Skin epidermis (tissue), 12 donors: ENCODE measurements around the gene FOXA2.
"Not testable (repeated sequence)": the region's sequence is repeated elsewhere in the genome, so short reads cannot be mapped to it uniquely, and the experiment has no call there.

Experiments used
- H3K27ac ChIP-seq, 21 experiments: fragments of 200-600 bp; sonication (generic) in 11 of 21; one replicate each; pipeline ENCODE4 v1.5.0; 2020; ENCODE audit warnings: mild to moderate bottlenecking in 3 of 21, inconsistent platforms in 2 of 21, moderate library complexity in 2 of 21
- H3K4me3 ChIP-seq, 7 experiments: fragments of 200-600 bp; sonication (generic) in 2 of 7; one replicate each; pipeline ENCODE4 v1.5.0; 2020; ENCODE audit warnings: inconsistent platforms in 2 of 7, mild to moderate bottlenecking in 2 of 7, moderate library complexity in 1 of 7

Gene FOXA2

DNA sequence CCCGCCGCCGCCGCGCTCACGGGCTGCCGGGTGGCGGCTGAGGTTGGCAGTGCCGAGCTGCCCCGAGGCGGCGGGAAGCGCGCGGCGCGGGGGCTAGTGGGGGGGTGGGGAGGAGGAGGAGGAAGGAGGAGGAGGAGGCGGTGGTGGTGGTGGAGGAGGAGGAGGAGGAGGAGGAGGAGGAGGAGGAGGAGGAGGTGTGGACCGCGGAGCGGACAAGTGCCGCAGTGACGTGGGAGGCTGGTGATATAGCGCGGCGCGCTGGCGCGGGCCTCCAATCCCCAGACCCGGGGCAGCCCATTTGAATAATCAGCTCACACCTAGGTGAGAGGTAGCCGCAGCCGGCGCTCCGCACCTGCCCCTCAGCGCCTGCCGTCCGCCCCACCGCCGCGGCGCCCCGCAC lies at the start of gene FOXA2:
FOXA2 (minus strand) TSS at position 51 of the 400 bp plus-strand sequence. CDS start 294 bp downstream, outside the sequence.
- Histone ChIP-seq H3K4me3 (no peak within 1 kb of the TSS), H3K27ac (no peak within 1 kb of the TSS)

- H3K4me3 ChIP-seq: no peak overlapping the region
- no peak overlapping the region for H3K27ac ChIP-seq
Observed at GRCh38 chr20:22630701-22631100, 46.3 kb upstream of the FOXA2 start.

GRCh38 chr20:22629927-22630326 lies 45.6 kb upstream of the FOXA2 start:
- Histone ChIP-seq H3K4me3 (no peak overlapping the region), H3K27ac (no peak overlapping the region)

DNA sequence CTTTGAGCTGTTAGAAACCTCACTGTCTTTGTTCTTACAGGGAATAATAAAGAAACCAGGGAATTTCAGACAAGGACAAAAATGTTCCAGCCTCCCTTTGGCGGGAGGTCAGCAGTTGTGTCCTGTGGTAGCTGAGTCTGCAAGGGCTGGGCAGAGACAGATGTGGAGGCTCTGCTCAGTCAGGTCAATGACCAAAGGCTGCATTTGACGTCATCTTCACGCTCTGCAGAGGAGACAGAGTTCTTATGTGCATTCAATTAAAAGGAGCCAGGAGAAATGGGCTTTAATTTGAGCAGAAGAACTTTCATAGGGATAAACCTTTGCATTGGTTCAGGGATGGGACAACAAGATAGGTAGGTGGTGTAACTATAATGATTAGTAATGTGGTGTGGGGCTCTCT lies 45.1 kb upstream of the FOXA2 start:
- no peak overlapping the region for H3K27ac ChIP-seq

DNA sequence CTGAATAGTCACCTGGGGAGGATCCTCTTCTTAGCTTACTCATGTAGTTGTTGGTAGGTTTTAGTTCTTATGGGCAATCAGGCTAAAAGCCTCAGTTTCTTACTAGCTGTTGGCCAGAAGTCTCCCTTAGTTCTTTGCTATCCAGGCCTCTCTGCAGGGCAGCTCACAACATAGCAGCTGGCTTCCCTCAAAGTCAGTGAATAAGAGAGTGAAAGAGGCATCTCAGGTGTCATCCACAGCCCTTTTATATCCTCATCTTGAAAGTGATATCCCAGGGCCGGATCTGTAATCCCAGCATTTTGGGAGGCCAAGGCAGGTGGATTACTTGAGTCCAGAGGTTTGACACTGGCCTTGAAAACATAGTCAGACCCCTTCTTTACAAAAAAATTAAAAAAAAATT lies 42.1 kb upstream of the FOXA2 start:
- H3K27ac ChIP-seq: no peak overlapping the region
- H3K4me3 ChIP-seq: no peak overlapping the region

More for the DNA sequence above, 45.1 kb upstream of the FOXA2 start:
- no peak overlapping the region for H3K4me3 ChIP-seq

GRCh38 chr20:22623211-22623610 lies 38.8 kb upstream of the FOXA2 start:
- Histone ChIP-seq H3K27ac (no peak overlapping the region), H3K4me3 (no peak overlapping the region)

DNA sequence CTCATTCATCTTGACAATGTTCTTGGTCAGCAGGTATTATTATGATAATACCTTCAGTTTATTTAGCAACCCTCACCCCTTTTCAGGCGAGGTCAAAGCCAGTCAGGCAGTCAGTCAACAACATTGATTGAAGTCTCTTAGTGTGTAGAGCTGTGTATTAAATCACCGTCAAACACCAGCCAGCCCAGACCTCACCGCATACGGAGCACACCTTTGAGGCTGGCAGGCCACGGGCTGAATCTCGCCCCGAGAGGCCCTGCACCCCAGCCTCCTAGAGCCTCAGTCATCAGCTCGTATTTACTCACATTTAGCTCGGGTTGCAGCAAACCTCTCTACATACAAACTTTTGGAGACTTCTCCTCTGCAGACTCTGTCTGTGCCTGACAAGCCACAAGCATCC lies 36.0 kb upstream of the FOXA2 start:
- H3K27ac ChIP-seq: no peak overlapping the region
- H3K4me3 ChIP-seq: no peak overlapping the region

- Histone ChIP-seq H3K27ac (no peak overlapping the region), H3K4me3 (no peak overlapping the region)
Observed at GRCh38 chr20:22619806-22620205, 35.4 kb upstream of the FOXA2 start.

GRCh38 chr20:22619272-22619671 lies 34.9 kb upstream of the FOXA2 start:
- Histone ChIP-seq H3K27ac (no peak overlapping the region), H3K4me3 (no peak overlapping the region)

DNA sequence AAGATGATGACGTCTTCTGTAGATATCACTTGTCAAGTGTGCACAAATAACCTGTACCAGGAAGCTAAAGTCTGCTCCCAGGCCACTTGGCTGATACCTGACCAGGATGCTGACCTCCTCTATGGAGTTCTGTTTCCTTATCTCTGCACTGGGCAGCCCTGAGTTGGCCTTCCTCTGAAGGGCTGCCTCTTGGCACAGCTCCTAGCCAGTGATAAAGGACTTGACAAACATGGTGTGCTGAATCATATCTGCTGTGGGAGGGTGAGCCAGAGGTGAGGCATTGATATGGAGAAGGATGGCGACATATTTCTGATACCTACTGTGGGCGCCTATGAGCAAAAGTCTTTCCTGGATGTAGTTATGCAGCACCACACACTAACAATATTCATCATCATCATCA lies 32.8 kb upstream of the FOXA2 start:
- Histone ChIP-seq H3K4me3 (no peak overlapping the region), H3K27ac (no peak overlapping the region)

GRCh38 chr20:22616551-22616950 lies 32.2 kb upstream of the FOXA2 start:
- Histone ChIP-seq H3K27ac (no peak overlapping the region), H3K4me3 (no peak overlapping the region)

- H3K27ac ChIP-seq: no peak overlapping the region
- no peak overlapping the region for H3K4me3 ChIP-seq
Observed at GRCh38 chr20:22615425-22615824, 31.1 kb upstream of the FOXA2 start.

DNA sequence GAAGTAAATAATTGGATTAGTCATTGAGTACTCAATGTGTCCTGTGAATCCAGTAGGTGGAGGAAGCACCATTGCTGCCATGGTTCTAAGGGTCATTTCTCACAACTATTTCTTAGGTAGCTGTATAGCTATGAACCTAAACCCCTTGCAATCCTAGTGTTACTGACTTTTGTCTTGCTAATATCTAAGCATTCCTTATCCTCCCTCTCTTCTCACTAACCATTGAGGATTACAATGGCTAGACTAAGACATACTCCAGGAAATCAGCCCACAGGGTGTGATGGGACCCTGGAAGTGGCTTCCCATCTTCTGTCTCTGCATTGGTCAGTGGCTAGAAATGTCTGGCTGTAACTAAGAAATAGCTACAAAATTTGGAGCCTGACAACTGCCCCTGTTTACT lies 27.3 kb upstream of the FOXA2 start:
- no peak overlapping the region for H3K27ac ChIP-seq

DNA sequence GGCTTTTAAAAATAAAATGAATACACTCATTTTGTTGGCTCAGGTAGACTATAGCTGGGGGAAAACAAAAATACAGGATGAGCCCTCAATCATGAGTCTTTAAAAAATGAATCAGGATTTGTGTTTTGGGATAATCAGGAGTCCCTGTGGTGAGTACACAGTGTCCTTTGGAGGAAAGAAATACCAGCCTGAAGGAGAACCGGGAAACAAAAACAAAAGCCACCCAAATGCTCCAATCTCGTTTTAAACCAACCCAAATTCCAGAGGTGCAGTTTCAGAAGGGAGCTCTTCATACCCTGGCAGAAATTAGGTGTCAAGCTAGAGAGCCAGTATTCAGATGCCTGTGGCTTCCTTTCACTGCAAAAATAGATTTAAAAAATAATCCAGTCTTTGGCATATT lies 23.3 kb upstream of the FOXA2 start:
- Histone ChIP-seq H3K27ac (no peak overlapping the region), H3K4me3 (no peak overlapping the region)

More for the DNA sequence above, 27.3 kb upstream of the FOXA2 start:
- no peak overlapping the region for H3K4me3 ChIP-seq

- no peak overlapping the region for H3K4me3 ChIP-seq
- H3K27ac ChIP-seq: no peak overlapping the region
Observed at GRCh38 chr20:22604815-22605214, 20.4 kb upstream of the FOXA2 start.

DNA sequence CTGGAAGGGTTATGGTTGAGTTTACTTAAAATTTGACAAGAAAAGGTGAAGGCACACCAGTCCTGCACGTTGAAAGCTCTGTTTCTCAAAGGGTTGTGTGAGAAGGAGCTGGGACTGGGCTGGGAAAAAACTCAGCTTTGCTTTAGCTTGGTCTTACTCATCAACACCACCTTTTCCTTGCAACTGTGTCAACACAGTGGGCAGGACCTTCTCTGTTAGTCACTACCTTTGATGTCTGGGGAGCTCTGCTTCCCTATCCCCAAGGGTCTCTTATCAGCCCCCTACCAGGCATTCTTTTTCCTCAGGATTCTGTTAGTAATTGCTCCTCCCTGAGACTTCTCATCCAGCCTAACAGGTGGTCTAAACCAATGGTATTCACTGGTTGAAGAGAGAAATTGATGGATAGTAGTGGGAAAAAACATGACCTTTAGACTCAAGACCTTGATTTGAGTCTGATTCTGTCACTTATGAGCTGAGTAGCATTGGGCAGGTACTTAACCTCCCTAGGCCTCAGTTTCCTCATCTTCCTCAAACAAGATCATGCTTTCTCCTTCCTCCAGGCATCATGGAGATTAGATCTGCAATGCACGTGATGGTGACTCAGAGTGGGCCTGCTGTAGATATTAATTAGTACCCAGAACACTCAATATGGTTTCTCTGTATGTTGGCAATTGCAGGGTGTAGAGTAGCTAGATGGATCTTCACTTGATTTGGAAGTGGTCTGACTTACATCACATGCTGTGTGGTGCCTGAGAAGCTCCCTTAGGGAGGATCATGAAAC lies 17.2 kb upstream of the FOXA2 start:
- H3K4me3 ChIP-seq: no peak overlapping the region
- no peak overlapping the region for H3K27ac ChIP-seq

DNA sequence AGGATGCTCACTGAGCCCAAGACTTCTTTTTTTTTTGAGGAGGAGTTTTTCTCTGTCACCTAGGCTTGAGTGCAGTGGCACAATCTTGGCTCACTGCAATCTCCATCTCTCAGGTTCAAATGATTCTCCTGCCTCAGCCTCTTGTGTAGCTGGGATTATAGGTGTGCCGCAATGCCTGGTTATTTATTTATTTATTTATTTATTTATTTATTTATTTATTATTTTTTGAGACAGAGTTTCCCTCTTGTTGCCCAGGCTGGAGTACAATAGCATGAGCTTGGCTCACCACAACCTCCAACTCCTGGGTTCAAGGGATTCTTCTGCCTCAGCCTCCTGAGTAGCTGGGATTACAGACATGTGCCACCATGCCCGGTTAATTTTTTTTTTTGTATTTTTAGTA lies 14.9 kb upstream of the FOXA2 start:
- not testable (repeated sequence) for H3K27ac ChIP-seq, H3K4me3 ChIP-seq

- H3K27ac ChIP-seq: no peak overlapping the region
Observed at GRCh38 chr20:22597303-22597702, 12.9 kb upstream of the FOXA2 start.

DNA sequence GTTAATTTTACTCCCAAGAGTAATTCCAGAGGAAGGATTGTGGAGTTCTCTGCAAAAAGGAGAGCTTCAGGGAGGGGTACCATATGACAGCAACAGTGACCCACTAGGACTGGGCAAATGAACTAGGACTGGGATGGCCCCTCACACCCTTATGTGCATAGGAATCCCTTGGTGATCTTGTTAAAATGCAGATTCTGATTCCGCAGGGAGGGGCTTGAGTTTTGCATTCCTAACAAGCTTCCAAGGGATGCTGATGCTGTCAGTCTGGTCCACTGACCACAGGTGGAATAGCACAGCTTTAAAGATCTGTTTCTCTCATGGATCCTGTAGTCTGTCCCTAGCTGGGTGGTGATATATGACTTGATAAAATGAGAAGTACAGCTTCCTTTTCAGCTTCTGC lies 6.3 kb upstream of the FOXA2 start:
- H3K27ac ChIP-seq: no peak overlapping the region
- H3K4me3 ChIP-seq: no peak overlapping the region

More at GRCh38 chr20:22597303-22597702, 12.9 kb upstream of the FOXA2 start:
- no peak overlapping the region for H3K4me3 ChIP-seq

- Histone ChIP-seq H3K27ac (no peak overlapping the region), H3K4me3 (no peak overlapping the region)
Observed at GRCh38 chr20:22586645-22587310, 2.4 kb upstream of the FOXA2 start.

GRCh38 chr20:22585786-22586493 lies 1.6 kb upstream of the FOXA2 start:
- Histone ChIP-seq H3K27ac (no peak overlapping the region), H3K4me3 (no peak overlapping the region)
